ENCODE results near the gene CEACAM16. TPM values are rescaled to one million over a fixed set of nuclear protein-coding genes. Genes with fewer than 3 reads are reported as not detected.

The CEACAM16 gene
- total RNA-seq, 4 donors from 2014 or later = not detected

GRCh38 chr19:44657211-44657921 lies 41.6 kb upstream of the CEACAM16 start:
- Histone ChIP-seq H3K27me3 (no peaks in the 10 kb centered on the region), H3K9me3 (no peaks in the 10 kb centered on the region), H3K4me3 (no peak overlapping the region), H3K36me3 (peaks cover 0 to 73% (median 0%) of the 10 kb centered on the region in 3 donors), H3K27ac (no peak overlapping the region), H3K4me1 (peaks cover 0 to 7% (median 1%) of the 10 kb centered on the region in 4 donors)
- TF ChIP-seq POLR2A (IDR thresholded peaks at IDR 0.05) (no peak), CTCF (IDR thresholded peaks at IDR 0.05) (peak; percentile 44 to 90 (median 85))
- DNase-seq = peak; percentile 58 to 85 (median 75)

- Histone ChIP-seq H3K4me3 (no peak overlapping the region), H3K4me1 (peaks cover 0 to 7% (median 1%) of the 10 kb centered on the region in 4 donors), H3K27me3 (no peaks in the 10 kb centered on the region), H3K36me3 (peaks cover 0 to 73% (median 0%) of the 10 kb centered on the region in 3 donors), H3K9me3 (no peaks in the 10 kb centered on the region), H3K27ac (no peak overlapping the region)
- TF ChIP-seq CTCF (IDR thresholded peaks at IDR 0.05) = no peak
- no peak for TF ChIP-seq POLR2A (IDR thresholded peaks at IDR 0.05)
- no peak for DNase-seq
Observed at GRCh38 chr19:44658069-44658733, 40.8 kb upstream of the CEACAM16 start.

GRCh38 chr19:44660081-44660480 lies 38.9 kb upstream of the CEACAM16 start:
- no peak for TF ChIP-seq CTCF (IDR thresholded peaks at IDR 0.05)
- no peak for TF ChIP-seq POLR2A (IDR thresholded peaks at IDR 0.05)
- no peak for DNase-seq
- H3K4me3 ChIP-seq = no peak overlapping the region
- H3K27ac ChIP-seq = no peak overlapping the region
- no peaks in the 10 kb centered on the region for H3K9me3 ChIP-seq
- no peaks in the 10 kb centered on the region for H3K4me1 ChIP-seq
- H3K27me3 ChIP-seq = no peaks in the 10 kb centered on the region
- H3K36me3 ChIP-seq = peaks cover 0 to 68% (median 0%) of the 10 kb centered on the region in 3 donors

GRCh38 chr19:44661205-44661604 lies 37.7 kb upstream of the CEACAM16 start:
- Histone ChIP-seq H3K27me3 (no peaks in the 10 kb centered on the region), H3K9me3 (no peaks in the 10 kb centered on the region), H3K27ac (no peak overlapping the region), H3K4me3 (no peak overlapping the region), H3K36me3 (peaks cover 0 to 62% (median 0%) of the 10 kb centered on the region in 3 donors), H3K4me1 (no peaks in the 10 kb centered on the region)
- no peak for DNase-seq
- TF ChIP-seq CTCF (IDR thresholded peaks at IDR 0.05) (no peak), POLR2A (IDR thresholded peaks at IDR 0.05) (no peak)

- Histone ChIP-seq H3K36me3 (peaks cover 0 to 59% (median 0%) of the 10 kb centered on the region in 3 donors), H3K4me3 (no peak overlapping the region), H3K27me3 (no peaks in the 10 kb centered on the region), H3K9me3 (no peaks in the 10 kb centered on the region), H3K27ac (no peak overlapping the region), H3K4me1 (no peaks in the 10 kb centered on the region)
- no peak for TF ChIP-seq CTCF (IDR thresholded peaks at IDR 0.05)
- TF ChIP-seq POLR2A (IDR thresholded peaks at IDR 0.05) = no peak
- DNase-seq = no peak
Observed at GRCh38 chr19:44661904-44662303, 37.0 kb upstream of the CEACAM16 start.

Data from Peyer's patch (tissue), 4 donors.